ENCODE data around the gene PPP2R5B.

Gene PPP2R5B

DNA sequence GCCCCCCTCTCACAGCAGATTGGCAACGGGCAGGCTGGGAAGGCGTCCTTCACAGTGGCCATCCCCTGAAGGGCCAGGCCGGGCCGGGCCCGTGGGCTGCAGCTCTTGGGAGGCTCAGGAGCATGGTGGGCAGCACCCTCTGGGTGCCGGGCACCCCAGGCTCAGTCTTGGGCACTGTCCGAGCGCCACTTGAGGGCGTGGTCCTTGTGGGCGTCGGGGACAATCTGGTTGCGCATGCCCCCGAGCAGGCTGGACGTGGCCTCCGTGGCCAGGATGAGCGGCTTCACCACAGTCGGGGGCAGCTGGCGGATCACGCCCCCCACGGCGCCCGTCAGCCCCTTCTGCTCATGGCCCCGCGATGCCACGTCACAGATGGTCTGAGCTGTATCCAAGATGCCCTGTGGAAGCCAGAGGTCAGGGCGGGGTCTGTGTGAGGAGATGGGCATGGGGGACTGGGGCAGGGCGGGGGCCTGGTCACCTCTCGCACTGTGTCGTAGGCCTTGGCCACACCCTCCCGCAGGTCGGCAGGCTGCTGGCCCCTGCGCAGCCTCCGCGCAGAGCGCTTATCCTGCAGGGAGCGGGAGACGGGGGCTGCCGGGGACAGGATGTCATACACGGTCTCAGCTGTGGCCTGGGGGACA lies 29.6 kb upstream of the PPP2R5B start:
- TF ChIP-seq, protein P1, sequence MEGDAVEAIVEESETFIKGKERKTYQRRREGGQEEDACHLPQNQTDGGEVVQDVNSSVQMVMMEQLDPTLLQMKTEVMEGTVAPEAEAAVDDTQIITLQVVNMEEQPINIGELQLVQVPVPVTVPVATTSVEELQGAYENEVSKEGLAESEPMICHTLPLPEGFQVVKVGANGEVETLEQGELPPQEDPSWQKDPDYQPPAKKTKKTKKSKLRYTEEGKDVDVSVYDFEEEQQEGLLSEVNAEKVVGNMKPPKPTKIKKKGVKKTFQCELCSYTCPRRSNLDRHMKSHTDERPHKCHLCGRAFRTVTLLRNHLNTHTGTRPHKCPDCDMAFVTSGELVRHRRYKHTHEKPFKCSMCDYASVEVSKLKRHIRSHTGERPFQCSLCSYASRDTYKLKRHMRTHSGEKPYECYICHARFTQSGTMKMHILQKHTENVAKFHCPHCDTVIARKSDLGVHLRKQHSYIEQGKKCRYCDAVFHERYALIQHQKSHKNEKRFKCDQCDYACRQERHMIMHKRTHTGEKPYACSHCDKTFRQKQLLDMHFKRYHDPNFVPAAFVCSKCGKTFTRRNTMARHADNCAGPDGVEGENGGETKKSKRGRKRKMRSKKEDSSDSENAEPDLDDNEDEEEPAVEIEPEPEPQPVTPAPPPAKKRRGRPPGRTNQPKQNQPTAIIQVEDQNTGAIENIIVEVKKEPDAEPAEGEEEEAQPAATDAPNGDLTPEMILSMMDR (IDR thresholded peaks at IDR 0.05; ENCODE audit: unreplicated experiment in 3 of 3), result no peak
- Mint-ChIP-seq H3K4me1 (no peaks in the 10 kb centered on the region), H3K36me3 (ENCODE audit: low read depth) (peaks cover 11% of the 10 kb centered on the region), H3K27me3 (ENCODE audit: low read depth) (no peaks in the 10 kb centered on the region), H3K4me3 (no peak overlapping the region), H3K27ac (no peak overlapping the region), H3K9me3 (no peaks in the 10 kb centered on the region)

DNA sequence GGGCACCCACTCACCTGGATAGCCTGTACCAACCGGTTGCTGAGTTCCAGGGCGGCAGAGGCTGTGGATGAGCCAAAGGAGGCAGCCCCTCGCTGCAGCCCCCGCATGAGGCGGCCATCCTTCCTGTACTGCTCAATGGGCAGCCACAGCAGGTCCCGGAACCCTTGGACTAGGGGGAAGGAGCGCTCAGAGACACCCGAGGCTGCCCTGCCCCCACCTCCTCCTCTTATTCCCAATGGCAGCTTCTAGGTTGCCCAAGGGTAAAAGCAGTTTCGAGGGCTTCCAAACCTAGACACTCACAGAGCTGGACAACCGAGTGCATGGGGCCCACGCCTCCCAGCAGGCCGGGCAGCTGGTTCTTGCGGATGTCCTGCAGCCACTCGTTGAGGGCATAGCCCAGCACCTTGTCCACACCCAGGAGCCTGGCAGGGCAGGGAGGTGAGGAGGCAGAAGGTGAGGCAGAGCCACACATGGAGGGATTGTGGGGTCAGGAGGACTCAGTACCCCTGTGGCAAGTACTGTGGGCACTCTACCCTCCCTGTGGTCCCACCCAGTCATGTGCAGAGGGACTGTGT lies 28.0 kb upstream of the PPP2R5B start:
- peaks cover 20% of the 10 kb centered on the region for H3K36me3 Mint-ChIP-seq (ENCODE audit: low read depth)
- H3K4me1 Mint-ChIP-seq, result no peaks in the 10 kb centered on the region
- no peak overlapping the region for H3K27ac Mint-ChIP-seq
- H3K4me3 Mint-ChIP-seq, result no peak overlapping the region
- no peaks in the 10 kb centered on the region for H3K9me3 Mint-ChIP-seq
- H3K27me3 Mint-ChIP-seq (ENCODE audit: low read depth), result no peaks in the 10 kb centered on the region
- TF ChIP-seq, protein P1 (IDR thresholded peaks at IDR 0.05; ENCODE audit: unreplicated experiment in 3 of 3), result no peak

DNA sequence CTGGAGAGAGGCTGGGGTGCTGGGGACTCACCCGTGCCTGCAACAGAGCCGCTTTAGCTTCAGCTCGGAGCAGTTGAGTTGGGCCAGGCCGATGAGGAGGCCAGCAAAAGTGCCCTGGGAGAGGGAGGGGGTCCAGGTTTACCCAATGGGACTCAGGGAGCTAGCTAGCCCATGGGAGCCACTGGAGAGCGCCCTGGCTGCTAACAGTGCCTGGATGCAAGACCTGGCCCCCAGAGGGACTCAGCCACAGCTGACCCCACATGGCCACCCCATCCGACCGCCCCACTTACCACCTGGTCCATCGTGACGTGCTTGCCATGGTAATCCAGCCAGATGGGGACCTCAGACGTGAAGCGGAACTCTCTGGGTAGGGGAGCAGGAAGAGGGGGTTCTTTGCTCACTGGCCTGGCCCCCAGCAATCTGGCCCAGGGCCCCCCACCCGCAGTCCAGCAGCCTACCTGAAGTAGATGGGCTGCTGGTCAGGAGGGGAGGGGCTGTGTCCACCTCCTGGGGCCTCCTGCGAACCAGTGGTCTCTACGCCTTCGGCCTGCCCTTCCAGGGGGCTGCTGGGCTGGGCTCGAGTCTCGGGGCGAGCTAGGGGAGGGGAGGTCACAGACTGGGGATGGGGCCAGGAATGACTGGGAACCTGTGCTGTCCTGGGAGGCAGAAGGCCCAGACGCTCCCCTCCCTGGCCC lies 27.0 kb upstream of the PPP2R5B start:
- no peaks in the 10 kb centered on the region for H3K4me1 Mint-ChIP-seq
- no peaks in the 10 kb centered on the region for H3K9me3 Mint-ChIP-seq
- TF ChIP-seq, protein P1 (IDR thresholded peaks at IDR 0.05; ENCODE audit: unreplicated experiment in 3 of 3), result no peak
- H3K4me3 Mint-ChIP-seq, result no peak overlapping the region
- H3K36me3 Mint-ChIP-seq (ENCODE audit: low read depth), result peaks cover 24% of the 10 kb centered on the region
- no peaks in the 10 kb centered on the region for H3K27me3 Mint-ChIP-seq (ENCODE audit: low read depth)
- H3K27ac Mint-ChIP-seq, result no peak overlapping the region

DNA sequence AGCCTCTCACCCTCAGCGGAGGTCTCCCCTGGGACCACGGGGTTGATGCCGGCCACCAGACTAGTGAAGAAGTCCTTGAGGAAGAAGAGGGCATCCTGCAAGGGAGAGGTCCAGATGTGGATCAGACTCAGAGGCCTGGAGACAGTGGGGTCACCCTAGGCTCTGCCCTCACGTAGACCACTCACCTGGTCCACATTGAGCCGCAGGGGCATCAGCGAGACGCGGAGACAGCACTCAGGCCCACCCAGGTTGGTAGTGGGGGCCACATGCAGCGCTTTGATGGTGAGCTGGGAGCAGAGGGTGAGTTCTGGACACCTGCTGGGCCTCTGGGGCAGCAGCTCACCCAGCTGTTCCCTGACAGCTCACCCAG lies 26.4 kb upstream of the PPP2R5B start:
- Mint-ChIP-seq H3K4me3 (no peak overlapping the region), H3K4me1 (no peaks in the 10 kb centered on the region), H3K27ac (no peak overlapping the region), H3K27me3 (ENCODE audit: low read depth) (no peaks in the 10 kb centered on the region), H3K36me3 (ENCODE audit: low read depth) (peaks cover 26% of the 10 kb centered on the region), H3K9me3 (no peaks in the 10 kb centered on the region)
- TF ChIP-seq, protein P1 (IDR thresholded peaks at IDR 0.05; ENCODE audit: unreplicated experiment in 3 of 3), result no peak

DNA sequence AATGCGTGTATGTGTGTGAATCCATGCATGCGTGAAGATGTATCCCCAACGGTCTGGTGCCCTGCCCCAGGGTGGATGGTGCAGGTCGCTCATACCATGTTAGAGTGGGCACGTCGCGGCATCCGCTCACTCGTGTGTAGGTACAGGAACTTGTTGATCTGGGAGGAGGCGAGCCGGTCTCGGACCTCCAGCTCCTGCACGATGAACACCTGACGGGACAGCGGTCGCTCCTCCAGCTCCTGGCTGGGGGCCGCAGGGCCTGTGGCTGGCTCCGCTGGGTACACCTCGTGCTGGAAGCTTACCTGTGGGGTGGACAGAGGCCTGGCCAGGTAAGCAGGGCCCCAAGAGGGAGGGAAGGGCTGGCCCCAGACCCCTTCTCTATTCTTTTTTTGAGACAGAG lies 25.9 kb upstream of the PPP2R5B start:
- Mint-ChIP-seq H3K9me3 (no peaks in the 10 kb centered on the region), H3K4me1 (no peaks in the 10 kb centered on the region), H3K4me3 (no peak overlapping the region), H3K36me3 (ENCODE audit: low read depth) (peaks cover 27% of the 10 kb centered on the region), H3K27me3 (ENCODE audit: low read depth) (no peaks in the 10 kb centered on the region), H3K27ac (no peak overlapping the region)
- TF ChIP-seq, protein P1 (IDR thresholded peaks at IDR 0.05; ENCODE audit: unreplicated experiment in 3 of 3), result no peak
